ENCODE measurements around the gene ASPM.
"Not testable (repeated sequence)": the region's sequence is repeated elsewhere in the genome, so short reads cannot be mapped to it uniquely, and the experiment has no call there.

Gene ASPM

DNA sequence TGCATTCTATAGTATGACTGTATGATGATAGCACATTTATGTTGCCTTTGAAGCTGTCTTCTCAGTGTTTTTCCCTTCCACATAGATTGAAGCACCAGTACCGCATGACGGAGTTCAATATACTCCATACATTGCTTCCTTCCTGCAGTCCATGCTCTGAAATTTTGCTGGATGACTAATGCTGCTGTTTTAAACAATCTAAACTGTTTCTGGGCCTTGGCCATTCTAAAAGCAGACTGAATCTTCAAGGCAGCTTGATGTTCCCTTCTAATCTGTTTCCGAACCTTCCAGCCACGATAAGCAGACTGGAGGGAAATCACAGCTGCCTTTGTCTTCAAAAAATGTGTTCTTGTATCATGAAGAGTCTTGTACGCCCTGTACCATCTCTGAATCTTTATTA lies 43.2 kb downstream of the ASPM start:
- no peak overlapping the region for H3K4me3 ChIP-seq (ENCODE audit: low read depth, low read length)
- TF ChIP-seq, protein P1, sequence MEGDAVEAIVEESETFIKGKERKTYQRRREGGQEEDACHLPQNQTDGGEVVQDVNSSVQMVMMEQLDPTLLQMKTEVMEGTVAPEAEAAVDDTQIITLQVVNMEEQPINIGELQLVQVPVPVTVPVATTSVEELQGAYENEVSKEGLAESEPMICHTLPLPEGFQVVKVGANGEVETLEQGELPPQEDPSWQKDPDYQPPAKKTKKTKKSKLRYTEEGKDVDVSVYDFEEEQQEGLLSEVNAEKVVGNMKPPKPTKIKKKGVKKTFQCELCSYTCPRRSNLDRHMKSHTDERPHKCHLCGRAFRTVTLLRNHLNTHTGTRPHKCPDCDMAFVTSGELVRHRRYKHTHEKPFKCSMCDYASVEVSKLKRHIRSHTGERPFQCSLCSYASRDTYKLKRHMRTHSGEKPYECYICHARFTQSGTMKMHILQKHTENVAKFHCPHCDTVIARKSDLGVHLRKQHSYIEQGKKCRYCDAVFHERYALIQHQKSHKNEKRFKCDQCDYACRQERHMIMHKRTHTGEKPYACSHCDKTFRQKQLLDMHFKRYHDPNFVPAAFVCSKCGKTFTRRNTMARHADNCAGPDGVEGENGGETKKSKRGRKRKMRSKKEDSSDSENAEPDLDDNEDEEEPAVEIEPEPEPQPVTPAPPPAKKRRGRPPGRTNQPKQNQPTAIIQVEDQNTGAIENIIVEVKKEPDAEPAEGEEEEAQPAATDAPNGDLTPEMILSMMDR (IDR thresholded peaks at IDR 0.05; ENCODE audit: borderline replicate concordance, insufficient read depth, low read depth, low read length), result no peak

DNA sequence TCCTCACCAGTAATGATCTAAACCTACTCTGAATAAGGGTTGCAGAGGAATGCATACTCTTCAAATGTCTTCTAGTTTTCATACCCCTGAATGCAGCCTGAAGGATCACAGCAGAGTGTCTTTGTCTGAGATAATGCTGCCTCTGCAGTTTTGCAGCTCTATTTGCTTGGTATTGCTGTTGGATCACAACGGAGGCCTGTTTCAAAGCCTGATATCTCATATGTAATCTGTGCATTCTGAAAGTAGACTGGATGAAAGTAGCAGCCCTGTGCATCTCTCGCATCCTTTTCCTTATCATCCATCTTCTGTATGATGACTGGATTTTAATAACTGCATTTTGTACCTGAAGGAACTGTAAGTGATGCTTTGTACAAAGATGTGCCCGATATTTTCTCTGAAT lies 44.5 kb downstream of the ASPM start:
- TF ChIP-seq, protein P1 (IDR thresholded peaks at IDR 0.05; ENCODE audit: borderline replicate concordance, insufficient read depth, low read depth, low read length), result no peak
- no peak overlapping the region for H3K4me3 ChIP-seq (ENCODE audit: low read depth, low read length)

DNA sequence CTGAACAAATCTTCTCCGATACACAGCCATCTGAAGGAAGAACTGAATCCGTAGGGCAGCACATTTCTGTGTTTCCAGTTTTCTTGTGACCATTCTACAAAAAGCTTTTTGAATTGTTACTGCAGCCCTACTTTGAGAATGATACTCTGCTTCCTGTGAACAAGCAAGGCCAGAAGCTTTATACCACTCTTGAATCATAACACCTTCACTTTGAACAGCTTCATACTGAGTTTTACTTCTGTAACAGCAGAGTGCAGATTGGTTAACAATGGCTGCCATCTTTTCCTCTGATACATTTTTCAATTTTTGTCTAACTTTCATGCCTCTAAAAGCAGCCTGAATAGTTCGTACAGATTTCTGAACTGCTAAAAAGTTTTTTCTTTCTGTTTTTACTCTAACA lies 45.8 kb downstream of the ASPM start:
- TF ChIP-seq, protein P1 (IDR thresholded peaks at IDR 0.05; ENCODE audit: borderline replicate concordance, insufficient read depth, low read depth, low read length), result no peak
- H3K4me3 ChIP-seq (ENCODE audit: low read depth, low read length), result no peak overlapping the region

DNA sequence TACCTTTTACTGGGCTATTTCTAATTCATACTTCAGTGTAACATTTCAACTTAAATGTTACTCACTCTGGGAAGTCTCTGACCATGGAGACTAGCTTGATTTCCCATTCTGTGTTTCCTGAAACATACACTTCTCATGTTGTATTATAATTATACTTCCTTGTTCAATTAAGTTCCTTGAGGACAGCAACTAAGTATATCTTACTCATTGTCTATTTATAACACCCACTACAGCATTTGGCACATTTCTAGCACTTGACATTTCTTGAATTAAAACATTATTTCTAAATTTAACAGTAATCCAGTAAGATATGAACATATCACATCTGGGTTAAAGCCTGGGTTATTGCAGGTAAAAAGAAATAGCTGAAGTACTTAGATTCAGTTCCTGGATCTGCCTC lies 47.0 kb downstream of the ASPM start:
- TF ChIP-seq, protein P1 (IDR thresholded peaks at IDR 0.05; ENCODE audit: borderline replicate concordance, insufficient read depth, low read depth, low read length), result no peak
- H3K4me3 ChIP-seq (ENCODE audit: low read depth, low read length), result no peak overlapping the region

DNA sequence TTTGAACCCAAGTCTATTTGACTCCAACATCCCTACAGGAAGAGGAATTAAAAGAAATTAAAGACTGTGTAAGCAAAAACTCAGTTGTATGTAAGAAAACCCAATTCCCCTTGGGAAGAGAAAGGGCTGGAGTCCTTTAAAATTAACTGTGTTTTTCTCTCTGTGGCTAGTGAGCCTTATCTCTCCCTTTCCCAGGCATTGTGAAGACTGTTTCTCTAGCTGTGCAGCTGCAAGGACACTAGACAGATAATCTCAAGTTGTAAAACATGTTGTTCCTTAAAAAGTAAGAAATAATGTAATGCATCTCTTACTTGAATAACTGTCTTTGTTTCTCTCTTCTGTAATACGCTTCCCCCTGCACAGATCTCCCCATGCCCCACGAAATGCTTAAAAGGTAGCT lies 49.5 kb downstream of the ASPM start:
- not testable (repeated sequence) for H3K4me3 ChIP-seq (ENCODE audit: low read depth, low read length)

DNA sequence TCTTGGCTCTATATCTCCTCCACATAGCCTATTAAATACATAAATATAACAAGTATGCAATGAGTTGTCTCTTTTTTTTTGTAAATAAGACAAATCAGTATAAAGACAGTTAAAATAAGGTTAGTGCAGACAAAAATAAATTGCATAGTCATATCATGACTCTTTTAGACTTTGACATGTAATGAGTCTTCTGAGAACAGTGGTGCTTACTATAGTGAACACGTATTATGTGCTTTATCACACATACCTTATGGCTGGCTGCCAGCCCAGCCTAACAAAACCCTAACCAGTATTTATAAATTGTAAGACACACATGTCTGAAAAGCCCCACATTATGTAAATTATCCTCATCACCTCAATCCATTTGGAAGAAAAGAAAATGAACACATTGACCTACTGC lies 50.3 kb downstream of the ASPM start:
- H3K4me3 ChIP-seq (ENCODE audit: low read depth, low read length), result no peak overlapping the region
- TF ChIP-seq, protein P1 (IDR thresholded peaks at IDR 0.05; ENCODE audit: borderline replicate concordance, insufficient read depth, low read depth, low read length), result no peak

DNA sequence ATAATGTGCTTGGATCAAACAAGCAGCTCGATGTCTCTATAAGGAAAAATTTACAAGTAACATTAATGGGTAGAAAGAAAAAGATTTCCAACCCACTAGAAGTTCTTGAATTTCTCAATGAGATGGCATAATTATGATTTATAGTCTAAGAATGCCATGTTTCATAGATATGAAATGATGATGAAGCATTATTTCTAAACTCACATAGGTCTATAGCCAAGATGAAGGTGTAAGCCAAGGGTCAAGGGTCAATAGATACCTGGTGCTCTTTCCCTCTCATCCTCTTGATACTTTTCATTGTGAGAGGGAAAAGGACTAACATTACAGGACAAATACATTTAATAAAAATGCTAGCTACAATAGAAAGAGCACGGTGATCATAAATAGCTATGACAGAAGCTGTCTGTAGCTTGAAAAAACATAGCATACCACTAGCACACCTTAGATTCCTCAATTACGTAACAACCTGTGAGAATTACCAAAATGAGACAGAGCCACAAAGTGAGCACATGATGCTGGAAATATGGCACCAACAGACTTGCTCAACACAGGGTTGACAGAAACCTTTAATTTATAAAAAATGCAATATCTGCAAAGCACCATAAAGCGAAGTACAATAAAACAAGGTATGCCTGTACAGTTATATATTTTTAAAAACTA lies 53.1 kb downstream of the ASPM start:
- H3K4me3 ChIP-seq (ENCODE audit: low read depth, low read length), result no peak overlapping the region
- TF ChIP-seq, protein P1 (IDR thresholded peaks at IDR 0.05; ENCODE audit: borderline replicate concordance, insufficient read depth, low read depth, low read length), result no peak

Measured in GM12875 (cell line).